CD4-positive, alpha-beta memory T cell (primary cell): ENCODE data around the gene TEKT1. TPM values are rescaled to one million over a fixed set of nuclear protein-coding genes. Genes with fewer than 3 reads are reported as not detected.
A peak's percentile ranks its signal among the peaks of the same experiment; 100 is the strongest.
"Not testable (repeated sequence)": the region's sequence is repeated elsewhere in the genome, so short reads cannot be mapped to it uniquely, and the experiment has no call there.

ENCODE experiments used
- CTCF ChIA-PET: fragments of 350-600 bp; sonication (Branson Sonifier 250); formaldehyde crosslinking; loops from one replicate; lab custom pipeline; 2021; ENCODE audit warnings: inconsistent platforms; ENCODE audit not compliant: partially characterized antibody; lab: Charles Lee
- POLR2A ChIA-PET: fragments of 350-600 bp; sonication (Branson Sonifier 250); formaldehyde crosslinking; loops from one replicate; lab custom pipeline; 2021; ENCODE audit not compliant: partially characterized antibody; lab: Charles Lee
- DNase-seq, 5 donors: peaks; one replicate each; pipeline versions ENCODE4 v3.0.0 to v3.0.0-alpha.2; 2020 to 2022; ENCODE audit warnings: mixed read lengths in 1 of 5
- H3K27ac ChIP-seq: one replicate; pipeline ENCODE4 v1.7.0; 2013; ENCODE audit warnings: low read depth, low read length
- H3K27me3 ChIP-seq: 2 replicates; pipeline ENCODE4 v1.7.0; 2013; ENCODE audit warnings: mild to moderate bottlenecking, low read length, moderate library complexity; ENCODE audit not compliant: insufficient read depth
- H3K36me3 ChIP-seq: 2 replicates; pipeline ENCODE4 v1.7.0; 2013; ENCODE audit warnings: mild to moderate bottlenecking, low read length, moderate library complexity; ENCODE audit not compliant: insufficient read depth
- H3K4me1 ChIP-seq: 2 replicates; pipeline ENCODE4 v1.7.0; 2013; ENCODE audit warnings: mild to moderate bottlenecking, low read length, moderate library complexity; ENCODE audit not compliant: insufficient read depth
- H3K4me3 ChIP-seq, 2 donors: one replicate each; pipeline ENCODE4 v1.7.0; 2013; ENCODE audit warnings: low read length in 2 of 2, mild to moderate bottlenecking in 1 of 2
- H3K9me3 ChIP-seq, 2 donors: one replicate each; pipeline ENCODE4 v1.7.0; 2013; ENCODE audit warnings: low read length in 2 of 2, control low read depth in 1 of 2; ENCODE audit not compliant: control insufficient read depth in 1 of 2
- H3K27ac Mint-ChIP-seq, 7 donors: one replicate each; pipeline ENCODE4 v1.8.0; 2020 to 2021; ENCODE audit warnings: mixed read lengths in 7 of 7, mild to moderate bottlenecking in 6 of 7, inconsistent platforms in 3 of 7, moderate library complexity in 3 of 7
- H3K27me3 Mint-ChIP-seq, 2 donors: one replicate each; pipeline ENCODE4 v1.8.0; 2020 to 2021; ENCODE audit warnings: mixed read lengths in 2 of 2
- H3K36me3 Mint-ChIP-seq, 2 donors: one replicate each; pipeline ENCODE4 v1.8.0; 2020 to 2021; ENCODE audit warnings: mixed read lengths in 2 of 2, inconsistent platforms in 1 of 2, mild to moderate bottlenecking in 1 of 2
- H3K4me1 Mint-ChIP-seq, 4 donors: one replicate each; pipeline ENCODE4 v1.8.0; 2020 to 2021; ENCODE audit warnings: mixed read lengths in 4 of 4, mild to moderate bottlenecking in 1 of 4
- H3K4me3 Mint-ChIP-seq, 8 donors: one replicate each; pipeline ENCODE4 v1.8.0; 2020 to 2021; ENCODE audit warnings: mixed read lengths in 8 of 8, mild to moderate bottlenecking in 7 of 8, moderate library complexity in 6 of 8, inconsistent platforms in 3 of 8
- H3K9me3 Mint-ChIP-seq, 8 donors: one replicate each; pipeline ENCODE4 v1.8.0; 2020 to 2021; ENCODE audit warnings: mixed read lengths in 8 of 8, mild to moderate bottlenecking in 5 of 8, inconsistent platforms in 3 of 8, moderate library complexity in 1 of 8
- intact Hi-C: fragments of 100-400 bp; cut with micrococcal nuclease; formaldehyde crosslinking; loops from one replicate; pipeline ENCODE4 v1.15.1; 2023
- polyA plus RNA-seq, 2 donors: library from polyadenylated mRNA; unstranded; fragments of 300-500 nt; fragmentation: Illumina TruSeq; gene quantifications; one replicate each; pipeline ENCODE4 v1.2.3, GENCODE V29; 2021
- total RNA-seq, 2 experiments: library from RNA; stranded (reverse); gene quantifications; one replicate each; pipeline ENCODE4 v1.2.3, GENCODE V29; 2021

TEKT1 gene
- total and polyA plus RNA-seq, 4 experiments from 2014 or later = not detected

- H3K4me1 ChIP-seq, H3K9me3 ChIP-seq, H3K4me3 Mint-ChIP-seq, CTCF ChIA-PET, POLR2A ChIA-PET, H3K36me3 Mint-ChIP-seq, H3K36me3 ChIP-seq, H3K9me3 Mint-ChIP-seq, H3K4me1 Mint-ChIP-seq, intact Hi-C loops, H3K27me3 ChIP-seq, H3K27ac Mint-ChIP-seq, H3K4me3 ChIP-seq, H3K27ac ChIP-seq, DNase-seq: not testable (repeated sequence)
- peaks cover 21 to 45% of the 10 kb centered on the region in 2 donors for H3K27me3 Mint-ChIP-seq
Measured at GRCh38 chr17:6816368-6816767, 15.2 kb downstream of the TEKT1 start.

- Mint-ChIP-seq H3K9me3 (peaks cover 0 to 7% (median 0%) of the 10 kb centered on the region in 8 donors), H3K27me3 (peaks cover 21 to 45% of the 10 kb centered on the region in 2 donors), H3K36me3 (no peaks in the 10 kb centered on the region), H3K4me3 (no peak overlapping the region), H3K27ac (no peak overlapping the region), H3K4me1 (no peaks in the 10 kb centered on the region)
- Histone ChIP-seq H3K36me3 (no peaks in the 10 kb centered on the region), H3K27ac (no peak overlapping the region), H3K27me3 (no peaks in the 10 kb centered on the region), H3K4me1 (no peaks in the 10 kb centered on the region), H3K9me3 (no peaks in the 10 kb centered on the region), H3K4me3 (no peak overlapping the region)
- no peak for DNase-seq
- CTCF ChIA-PET = no interaction called here
- POLR2A ChIA-PET = no interaction called here
- intact Hi-C loops = no loop called here
Measured at GRCh38 chr17:6815775-6816174, 15.8 kb downstream of the TEKT1 start.

DNA sequence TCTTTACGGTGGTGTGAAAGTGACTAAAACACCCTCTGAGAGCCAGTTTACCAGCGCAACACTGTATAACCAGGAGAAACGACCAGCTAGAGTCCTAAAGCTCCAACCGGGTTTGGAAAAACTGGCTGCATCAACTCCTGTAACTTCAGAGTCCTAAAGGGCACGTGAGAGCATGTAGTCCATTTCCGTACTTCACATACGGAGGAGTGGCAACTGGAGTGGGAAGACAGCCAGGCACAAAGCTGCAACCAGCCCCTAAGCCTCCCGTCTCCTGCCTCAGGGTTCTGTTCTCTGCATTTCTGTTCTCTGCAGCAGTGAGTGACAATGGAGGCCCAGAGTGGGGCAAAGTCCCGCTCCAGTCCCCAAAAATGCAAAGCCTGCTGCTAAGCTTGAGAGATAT lies 19.2 kb downstream of the TEKT1 start:
- Mint-ChIP-seq H3K4me1 (no peaks in the 10 kb centered on the region), H3K27ac (no peak overlapping the region), H3K27me3 (peaks cover 22 to 29% of the 10 kb centered on the region in 2 donors), H3K36me3 (no peaks in the 10 kb centered on the region), H3K9me3 (peaks cover 0 to 4% (median 0%) of the 10 kb centered on the region in 8 donors), H3K4me3 (no peak overlapping the region)
- Histone ChIP-seq H3K36me3 (no peaks in the 10 kb centered on the region), H3K4me1 (no peaks in the 10 kb centered on the region), H3K9me3 (no peaks in the 10 kb centered on the region), H3K27ac (no peak overlapping the region), H3K27me3 (no peaks in the 10 kb centered on the region), H3K4me3 (no peak overlapping the region)
- intact Hi-C loops = no loop called here
- CTCF ChIA-PET = no interaction called here
- POLR2A ChIA-PET = no interaction called here
- DNase-seq = no peak

DNA sequence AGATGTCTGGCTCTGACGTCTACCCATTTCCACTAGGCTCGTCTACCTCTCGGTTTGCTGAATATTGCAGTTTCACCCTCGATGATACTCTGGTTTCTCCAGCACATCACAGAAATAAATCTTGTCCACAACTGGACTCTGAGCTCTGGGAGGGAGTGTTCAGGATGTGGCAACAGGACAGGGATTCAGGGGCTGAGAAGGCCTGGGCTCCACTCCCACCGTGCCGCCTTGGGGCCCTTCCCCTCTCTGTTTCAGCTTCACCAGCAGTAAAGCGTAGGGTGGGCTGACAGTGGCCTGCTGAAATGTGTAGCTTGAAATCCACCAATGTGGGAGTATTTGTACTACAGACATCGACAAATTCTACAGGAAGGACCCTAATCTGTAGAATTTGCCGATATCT lies 20.0 kb downstream of the TEKT1 start:
- Histone ChIP-seq H3K9me3 (no peaks in the 10 kb centered on the region), H3K36me3 (no peaks in the 10 kb centered on the region), H3K27me3 (no peaks in the 10 kb centered on the region), H3K4me3 (no peak overlapping the region), H3K4me1 (no peaks in the 10 kb centered on the region), H3K27ac (no peak overlapping the region)
- H3K27ac Mint-ChIP-seq = no peak overlapping the region
- peaks cover 20 to 26% of the 10 kb centered on the region in 2 donors for H3K27me3 Mint-ChIP-seq
- H3K4me3 Mint-ChIP-seq = no peak overlapping the region
- H3K9me3 Mint-ChIP-seq = peaks cover 0 to 1% (median 0%) of the 10 kb centered on the region in 8 donors
- ChIA-PET POLR2A (no interaction called here), CTCF (no interaction called here)
- intact Hi-C loops = no loop called here
- DNase-seq = no peak
- no peaks in the 10 kb centered on the region for H3K36me3 Mint-ChIP-seq
- H3K4me1 Mint-ChIP-seq = no peaks in the 10 kb centered on the region

- H3K4me1 ChIP-seq = no peaks in the 10 kb centered on the region
- ChIA-PET POLR2A (no interaction called here), CTCF (no interaction called here)
- intact Hi-C loops = no loop called here
- peaks cover 3 to 6% of the 10 kb centered on the region in 2 donors for H3K27me3 Mint-ChIP-seq
- H3K36me3 Mint-ChIP-seq = no peaks in the 10 kb centered on the region
- no peaks in the 10 kb centered on the region for H3K27me3 ChIP-seq
- no peak for DNase-seq
- no peaks in the 10 kb centered on the region for H3K4me1 Mint-ChIP-seq
- H3K4me3 Mint-ChIP-seq = no peak overlapping the region
- H3K27ac ChIP-seq = no peak overlapping the region
- no peak overlapping the region for H3K27ac Mint-ChIP-seq
- H3K9me3 Mint-ChIP-seq = no peaks in the 10 kb centered on the region
- no peak overlapping the region for H3K4me3 ChIP-seq
- no peaks in the 10 kb centered on the region for H3K9me3 ChIP-seq
- no peaks in the 10 kb centered on the region for H3K36me3 ChIP-seq
Measured at GRCh38 chr17:6800422-6801027, 31.0 kb downstream of the TEKT1 start.

DNA sequence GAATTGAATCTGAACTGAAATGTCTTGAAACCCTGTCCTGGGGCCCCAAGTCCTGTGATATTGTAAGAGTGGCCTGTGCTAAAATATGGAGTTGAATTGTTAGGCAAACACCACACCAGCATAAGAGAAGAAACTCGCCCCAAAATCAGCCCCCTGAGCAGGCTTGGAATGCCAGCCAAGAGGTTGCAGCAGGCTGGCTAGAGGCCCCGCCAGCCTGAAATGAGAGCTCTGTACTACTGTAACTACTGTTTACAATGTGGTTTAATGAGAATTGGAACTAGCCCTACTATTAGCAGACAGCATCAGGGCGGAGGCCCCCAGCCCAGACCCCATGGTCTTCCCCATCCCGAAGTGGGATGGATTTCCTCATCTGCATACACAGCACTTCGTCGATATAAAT lies 31.8 kb downstream of the TEKT1 start:
- Mint-ChIP-seq H3K36me3 (no peaks in the 10 kb centered on the region), H3K27me3 (peaks cover 1 to 6% of the 10 kb centered on the region in 2 donors), H3K4me3 (no peak overlapping the region), H3K4me1 (no peaks in the 10 kb centered on the region), H3K9me3 (no peaks in the 10 kb centered on the region), H3K27ac (peak overlapping the region in 1 of 7 donors; percentile 1)
- Histone ChIP-seq H3K4me1 (no peaks in the 10 kb centered on the region), H3K36me3 (no peaks in the 10 kb centered on the region), H3K27ac (no peak overlapping the region), H3K27me3 (no peaks in the 10 kb centered on the region), H3K9me3 (no peaks in the 10 kb centered on the region), H3K4me3 (no peak overlapping the region)
- CTCF ChIA-PET = no interaction called here
- POLR2A ChIA-PET = no interaction called here
- no peak for DNase-seq
- intact Hi-C loops = no loop called here

DNA sequence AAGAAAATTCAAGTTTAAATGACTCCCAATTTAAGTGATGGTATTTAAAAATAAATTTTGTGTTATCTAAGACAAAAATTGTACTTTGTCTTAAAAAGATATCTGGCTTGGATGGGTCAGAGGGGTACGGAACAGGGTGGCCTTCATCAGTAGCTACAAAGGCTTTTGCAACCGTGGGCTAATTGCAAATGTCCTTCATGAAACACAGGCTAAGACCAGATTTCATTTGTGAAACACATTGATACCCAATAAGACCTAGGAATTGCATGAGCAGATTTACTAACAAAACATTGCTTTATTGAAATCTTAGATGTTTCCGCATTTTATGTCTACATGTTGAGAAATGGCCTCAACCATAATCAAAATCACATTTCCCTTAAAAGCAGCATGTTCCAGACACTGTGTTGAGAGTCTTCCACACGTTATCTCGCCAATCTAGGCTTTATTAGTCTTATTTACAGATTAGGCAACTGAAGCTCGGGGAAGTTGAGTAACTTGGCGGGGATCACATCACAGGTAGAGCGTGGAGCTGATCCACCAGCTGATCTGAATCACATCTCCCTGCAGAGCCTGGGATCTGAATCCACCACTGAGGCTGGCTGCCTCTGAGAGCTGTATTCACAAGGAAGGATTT lies 33.7 kb downstream of the TEKT1 start:
- DNase-seq = no peak
- no peaks in the 10 kb centered on the region for H3K9me3 Mint-ChIP-seq
- no peaks in the 10 kb centered on the region for H3K4me1 ChIP-seq
- H3K36me3 Mint-ChIP-seq = no peaks in the 10 kb centered on the region
- H3K4me3 Mint-ChIP-seq = no peak overlapping the region
- ChIA-PET POLR2A (no interaction called here), CTCF (no interaction called here)
- H3K36me3 ChIP-seq = no peaks in the 10 kb centered on the region
- H3K27me3 ChIP-seq = no peaks in the 10 kb centered on the region
- no peak overlapping the region for H3K27ac Mint-ChIP-seq
- peaks cover 1 to 6% of the 10 kb centered on the region in 2 donors for H3K27me3 Mint-ChIP-seq
- no peak overlapping the region for H3K4me3 ChIP-seq
- no peak overlapping the region for H3K27ac ChIP-seq
- no peaks in the 10 kb centered on the region for H3K9me3 ChIP-seq
- intact Hi-C loops = no loop called here
- H3K4me1 Mint-ChIP-seq = no peaks in the 10 kb centered on the region
